ENCODE results near the gene SMKR1. TPM values are rescaled to one million over a fixed set of nuclear protein-coding genes. Genes with fewer than 3 reads are reported as not detected.

SMKR1 gene
- total RNA-seq, 1 donor from 2014 or later, result not detected

DNA sequence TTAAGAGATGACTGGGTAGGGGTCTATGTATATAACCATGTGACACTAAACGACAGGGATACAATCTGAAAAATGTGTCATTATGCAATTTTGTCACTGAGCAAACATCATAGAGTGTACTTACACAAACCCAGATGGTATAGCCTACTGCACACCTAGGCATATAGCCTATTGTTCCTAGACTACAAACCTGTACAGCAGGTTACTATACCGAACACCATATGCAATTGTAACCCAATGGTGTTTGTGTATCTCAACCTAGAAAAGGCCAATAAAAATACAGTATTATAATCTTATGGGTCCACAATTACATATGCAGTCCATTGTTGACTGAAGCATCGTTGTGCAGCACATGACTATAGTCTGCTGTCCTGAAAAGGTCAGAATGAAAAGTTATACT lies 45.2 kb upstream of the SMKR1 start:
- DNase-seq (ENCODE audit: low read depth) (no peak), FAIRE-seq (no peak)
- TF ChIP-seq, protein P1, sequence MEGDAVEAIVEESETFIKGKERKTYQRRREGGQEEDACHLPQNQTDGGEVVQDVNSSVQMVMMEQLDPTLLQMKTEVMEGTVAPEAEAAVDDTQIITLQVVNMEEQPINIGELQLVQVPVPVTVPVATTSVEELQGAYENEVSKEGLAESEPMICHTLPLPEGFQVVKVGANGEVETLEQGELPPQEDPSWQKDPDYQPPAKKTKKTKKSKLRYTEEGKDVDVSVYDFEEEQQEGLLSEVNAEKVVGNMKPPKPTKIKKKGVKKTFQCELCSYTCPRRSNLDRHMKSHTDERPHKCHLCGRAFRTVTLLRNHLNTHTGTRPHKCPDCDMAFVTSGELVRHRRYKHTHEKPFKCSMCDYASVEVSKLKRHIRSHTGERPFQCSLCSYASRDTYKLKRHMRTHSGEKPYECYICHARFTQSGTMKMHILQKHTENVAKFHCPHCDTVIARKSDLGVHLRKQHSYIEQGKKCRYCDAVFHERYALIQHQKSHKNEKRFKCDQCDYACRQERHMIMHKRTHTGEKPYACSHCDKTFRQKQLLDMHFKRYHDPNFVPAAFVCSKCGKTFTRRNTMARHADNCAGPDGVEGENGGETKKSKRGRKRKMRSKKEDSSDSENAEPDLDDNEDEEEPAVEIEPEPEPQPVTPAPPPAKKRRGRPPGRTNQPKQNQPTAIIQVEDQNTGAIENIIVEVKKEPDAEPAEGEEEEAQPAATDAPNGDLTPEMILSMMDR (IDR thresholded peaks at IDR 0.05; ENCODE audit: insufficient read depth, low read depth, low read length), result no peak
- no peak for TF ChIP-seq EZH2 (IDR thresholded peaks at IDR 0.05; ENCODE audit: insufficient read depth, low read length)
- no peak overlapping the region for H2AFZ ChIP-seq (ENCODE audit: low read depth, low read length)
- H3K4me3 Mint-ChIP-seq (ENCODE audit: unreplicated experiment), result no peak overlapping the region
- H3K27me3 ChIP-seq (ENCODE audit: insufficient read depth, low read length), result no peaks in the 10 kb centered on the region
- H3K9ac ChIP-seq (ENCODE audit: low read length), result no peak overlapping the region
- peaks cover 3% of the 10 kb centered on the region for H3K36me3 ChIP-seq (ENCODE audit: insufficient read depth, low read length)
- no peak overlapping the region for H3K4me3 ChIP-seq (ENCODE audit: insufficient read depth, low read depth, low read length)
- H4K20me1 ChIP-seq (ENCODE audit: insufficient read depth, low read length), result no peaks in the 10 kb centered on the region
- no peak overlapping the region for H3K27ac ChIP-seq (ENCODE audit: low read depth, low read length)
- no peaks in the 10 kb centered on the region for H3K9me3 Mint-ChIP-seq (ENCODE audit: unreplicated experiment)
- no peaks in the 10 kb centered on the region for H3K27me3 Mint-ChIP-seq (ENCODE audit: low read depth, unreplicated experiment)
- H3K27ac Mint-ChIP-seq (ENCODE audit: unreplicated experiment), result no peak overlapping the region
- H3K9me3 ChIP-seq (ENCODE audit: insufficient read depth, low read depth, low read length), result no peaks in the 10 kb centered on the region
- H3K4me2 ChIP-seq (ENCODE audit: low read length), result no peak overlapping the region
- no peaks in the 10 kb centered on the region for H3K79me2 ChIP-seq (ENCODE audit: insufficient read depth, low read length)
- peaks cover 5% of the 10 kb centered on the region for H3K4me1 Mint-ChIP-seq (ENCODE audit: low read depth, unreplicated experiment)
- no peaks in the 10 kb centered on the region for H3K4me1 ChIP-seq (ENCODE audit: insufficient read depth, low read length)
- no peaks in the 10 kb centered on the region for H3K36me3 Mint-ChIP-seq (ENCODE audit: low read depth, unreplicated experiment)

DNA sequence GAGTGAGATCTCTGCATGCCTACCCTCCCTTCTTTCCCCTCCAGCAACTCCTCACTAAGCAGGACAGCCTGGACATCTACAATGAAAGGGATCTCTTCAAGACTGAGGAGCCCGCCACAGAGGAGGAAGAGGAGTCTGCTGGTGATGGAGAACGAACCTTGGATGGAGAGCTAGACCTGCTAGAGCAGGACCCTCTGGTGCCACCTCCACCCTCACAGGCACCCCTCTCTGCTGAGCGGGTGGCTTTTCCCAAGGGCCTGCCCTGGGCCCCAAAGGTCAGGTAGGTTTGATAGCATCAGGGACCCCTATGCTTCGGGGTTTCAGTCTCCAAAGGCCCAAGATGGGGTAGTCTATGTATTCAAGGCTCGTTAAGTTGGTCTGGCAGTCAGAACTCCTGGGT lies 44.2 kb upstream of the SMKR1 start:
- no peak overlapping the region for H3K4me3 ChIP-seq (ENCODE audit: insufficient read depth, low read depth, low read length)
- no peak overlapping the region for H2AFZ ChIP-seq (ENCODE audit: low read depth, low read length)
- no peak overlapping the region for H3K9ac ChIP-seq (ENCODE audit: low read length)
- peaks cover 3% of the 10 kb centered on the region for H3K36me3 ChIP-seq (ENCODE audit: insufficient read depth, low read length)
- H3K4me1 Mint-ChIP-seq (ENCODE audit: low read depth, unreplicated experiment), result peaks cover 5% of the 10 kb centered on the region
- no peak overlapping the region for H3K27ac ChIP-seq (ENCODE audit: low read depth, low read length)
- no peaks in the 10 kb centered on the region for H3K9me3 ChIP-seq (ENCODE audit: insufficient read depth, low read depth, low read length)
- FAIRE-seq, result no peak
- no peaks in the 10 kb centered on the region for H3K79me2 ChIP-seq (ENCODE audit: insufficient read depth, low read length)
- H3K4me3 Mint-ChIP-seq (ENCODE audit: unreplicated experiment), result no peak overlapping the region
- no peak overlapping the region for H3K27ac Mint-ChIP-seq (ENCODE audit: unreplicated experiment)
- no peaks in the 10 kb centered on the region for H3K27me3 ChIP-seq (ENCODE audit: insufficient read depth, low read length)
- TF ChIP-seq, protein P1 (IDR thresholded peaks at IDR 0.05; ENCODE audit: insufficient read depth, low read depth, low read length), result no peak
- no peak for TF ChIP-seq EZH2 (IDR thresholded peaks at IDR 0.05; ENCODE audit: insufficient read depth, low read length)
- no peaks in the 10 kb centered on the region for H3K36me3 Mint-ChIP-seq (ENCODE audit: low read depth, unreplicated experiment)
- DNase-seq (ENCODE audit: low read depth), result no peak
- no peaks in the 10 kb centered on the region for H3K9me3 Mint-ChIP-seq (ENCODE audit: unreplicated experiment)
- no peak overlapping the region for H3K4me2 ChIP-seq (ENCODE audit: low read length)
- no peaks in the 10 kb centered on the region for H3K4me1 ChIP-seq (ENCODE audit: insufficient read depth, low read length)
- H4K20me1 ChIP-seq (ENCODE audit: insufficient read depth, low read length), result no peaks in the 10 kb centered on the region
- H3K27me3 Mint-ChIP-seq (ENCODE audit: low read depth, unreplicated experiment), result no peaks in the 10 kb centered on the region

- Mint-ChIP-seq H3K27me3 (ENCODE audit: low read depth, unreplicated experiment) (no peaks in the 10 kb centered on the region), H3K27ac (ENCODE audit: unreplicated experiment) (no peak overlapping the region), H3K4me3 (ENCODE audit: unreplicated experiment) (no peak overlapping the region), H3K4me1 (ENCODE audit: low read depth, unreplicated experiment) (no peaks in the 10 kb centered on the region), H3K9me3 (ENCODE audit: unreplicated experiment) (peaks cover 3% of the 10 kb centered on the region), H3K36me3 (ENCODE audit: low read depth, unreplicated experiment) (no peaks in the 10 kb centered on the region)
- Histone ChIP-seq H2AFZ (ENCODE audit: low read depth, low read length) (no peak overlapping the region), H3K9me3 (ENCODE audit: insufficient read depth, low read depth, low read length) (no peaks in the 10 kb centered on the region), H3K79me2 (ENCODE audit: insufficient read depth, low read length) (no peaks in the 10 kb centered on the region), H3K36me3 (ENCODE audit: insufficient read depth, low read length) (peaks cover 3% of the 10 kb centered on the region), H3K27ac (ENCODE audit: low read depth, low read length) (no peak overlapping the region), H4K20me1 (ENCODE audit: insufficient read depth, low read length) (no peaks in the 10 kb centered on the region), H3K9ac (ENCODE audit: low read length) (no peak overlapping the region), H3K4me3 (ENCODE audit: insufficient read depth, low read depth, low read length) (no peak overlapping the region), H3K27me3 (ENCODE audit: insufficient read depth, low read length) (no peaks in the 10 kb centered on the region), H3K4me1 (ENCODE audit: insufficient read depth, low read length) (no peaks in the 10 kb centered on the region), H3K4me2 (ENCODE audit: low read length) (no peak overlapping the region)
- no peak for TF ChIP-seq EZH2 (IDR thresholded peaks at IDR 0.05; ENCODE audit: insufficient read depth, low read length)
- TF ChIP-seq, protein P1 (IDR thresholded peaks at IDR 0.05; ENCODE audit: insufficient read depth, low read depth, low read length), result no peak
- FAIRE-seq (no peak), DNase-seq (ENCODE audit: low read depth) (no peak)
Measured at GRCh38 chr7:129461809-129462208, 40.5 kb upstream of the SMKR1 start.
